ENCODE data around the gene C16orf86.

The C16orf86 gene

GRCh38 chr16:67666559-67667452 is at the start of gene C16orf86, which contains the start of gene ENKD1:
Gene C16orf86 (plus strand): TSS chr16:67666814. CDS start chr16:67666971, 157 bp downstream.
Gene ENKD1 (minus strand): TSS chr16:67666750. CDS start chr16:67666442, 308 bp downstream.
- no peak for FAIRE-seq

- no peak for FAIRE-seq
Observed at GRCh38 chr16:67628216-67628615, 38.4 kb upstream of the C16orf86 start.

GRCh38 chr16:67632415-67633172 is 34.0 kb upstream of the C16orf86 start:
- FAIRE-seq: no peak

- no peak for FAIRE-seq
Observed at GRCh38 chr16:67636713-67637112, 29.9 kb upstream of the C16orf86 start.

GRCh38 chr16:67637625-67638024 is 29.0 kb upstream of the C16orf86 start:
- FAIRE-seq: no peak

- no peak for FAIRE-seq
Observed at GRCh38 chr16:67641779-67642708, 24.6 kb upstream of the C16orf86 start.

GRCh38 chr16:67644038-67644437 is 22.6 kb upstream of the C16orf86 start:
- no peak for FAIRE-seq

GRCh38 chr16:67645397-67646121 is 21.1 kb upstream of the C16orf86 start:
- no peak for FAIRE-seq

- no peak for FAIRE-seq
Observed at GRCh38 chr16:67647111-67647651, 19.4 kb upstream of the C16orf86 start.

GRCh38 chr16:67647681-67648080 is 18.9 kb upstream of the C16orf86 start:
- no peak for FAIRE-seq

- FAIRE-seq: no peak
Observed at GRCh38 chr16:67648088-67648763, 18.4 kb upstream of the C16orf86 start.

GRCh38 chr16:67648764-67649407 is 17.7 kb upstream of the C16orf86 start:
- FAIRE-seq: no peak

- no peak for FAIRE-seq
Observed at GRCh38 chr16:67649494-67649931, 17.1 kb upstream of the C16orf86 start.

GRCh38 chr16:67650023-67650422 is 16.6 kb upstream of the C16orf86 start:
- FAIRE-seq: no peak

- no peak for FAIRE-seq
Observed at GRCh38 chr16:67651039-67651438, 15.6 kb upstream of the C16orf86 start.

- no peak for FAIRE-seq
Observed at GRCh38 chr16:67651847-67652246, 14.8 kb upstream of the C16orf86 start.

- no peak for FAIRE-seq
Observed at GRCh38 chr16:67652578-67653127, 14.0 kb upstream of the C16orf86 start.

- FAIRE-seq: no peak
Observed at GRCh38 chr16:67653128-67653788, 13.4 kb upstream of the C16orf86 start.

GRCh38 chr16:67653789-67654402 is 12.7 kb upstream of the C16orf86 start:
- FAIRE-seq: no peak
